Fibroblast of lung (primary cell): ENCODE results near the gene DUS1L. TPM values are rescaled to one million over a fixed set of nuclear protein-coding genes. Genes with fewer than 3 reads are reported as not detected.
A peak's percentile ranks its signal among the peaks of the same experiment; 100 is the strongest.

Experiments
- DNase-seq, 2 donors: peaks; one replicate each; pipeline versions ENCODE4 v3.0.0 to v3.0.0-alpha.2; 2010; ENCODE audit warnings: low read depth in 2 of 2
- H2AFZ ChIP-seq: 2 replicates; pipeline ENCODE4 v1.5.1; 2012; ENCODE audit warnings: low read length, control low read depth, inconsistent platforms
- H3K27ac ChIP-seq: 2 replicates; pipeline ENCODE4 v1.5.1; 2011; ENCODE audit warnings: low read length, control low read depth; ENCODE audit not compliant: insufficient read depth
- H3K27me3 ChIP-seq: 2 replicates; pipeline ENCODE4 v1.5.1; 2011; ENCODE audit warnings: mild to moderate bottlenecking, low read length; ENCODE audit not compliant: control insufficient read depth, insufficient read depth
- H3K36me3 ChIP-seq: 2 replicates; pipeline ENCODE4 v1.5.1; 2011; ENCODE audit warnings: low read length; ENCODE audit not compliant: control insufficient read depth, insufficient read depth
- H3K4me1 ChIP-seq: 2 replicates; pipeline ENCODE4 v1.5.1; 2011; ENCODE audit warnings: low read length; ENCODE audit not compliant: control insufficient read depth, insufficient read depth; ENCODE audit errors: extremely low read depth
- H3K4me2 ChIP-seq: 2 replicates; pipeline ENCODE4 v1.5.1; 2011; ENCODE audit warnings: low read length, control low read depth; ENCODE audit not compliant: insufficient read depth; ENCODE audit errors: extremely low read depth
- H3K4me3 ChIP-seq, 4 experiments: fragments of 200-600 bp in 1 of 4; sonication (generic) in 1 of 4; replicated peaks in 1 of 4; 2 replicates each; pipeline ENCODE4 v1.5.1; 2011 to 2016; ENCODE audit warnings: low read length in 4 of 4, low read depth in 3 of 4, mild to moderate bottlenecking in 3 of 4, control low read depth in 2 of 4, inconsistent platforms in 1 of 4, mixed read lengths in 1 of 4; ENCODE audit not compliant: insufficient read depth in 1 of 4; ENCODE audit errors: control extremely low read depth in 1 of 4
- H3K79me2 ChIP-seq: 2 replicates; pipeline ENCODE4 v1.5.1; 2012; ENCODE audit warnings: mild to moderate bottlenecking, low read length, inconsistent platforms; ENCODE audit not compliant: control insufficient read depth, insufficient read depth
- H3K9ac ChIP-seq: 2 replicates; pipeline ENCODE4 v1.5.1; 2011; ENCODE audit warnings: mild to moderate bottlenecking, low read length, control low read depth; ENCODE audit not compliant: insufficient read depth
- H3K9me3 ChIP-seq: 2 replicates; pipeline ENCODE4 v1.5.1; 2012; ENCODE audit warnings: low read depth, low read length; ENCODE audit not compliant: control insufficient read depth, insufficient read depth
- H4K20me1 ChIP-seq: 2 replicates; pipeline ENCODE4 v1.5.1; 2011; ENCODE audit warnings: low read length; ENCODE audit not compliant: control insufficient read depth, insufficient read depth; ENCODE audit errors: extremely low read depth
- EZH2 ChIP-seq: IDR thresholded peaks from 2 replicates; pipeline ENCODE4 v1.5.1; 2012; ENCODE audit warnings: low read length, control low read depth, mild to moderate bottlenecking; ENCODE audit errors: missing control alignments
- polyA plus RNA-seq, 2 donors: library from polyadenylated mRNA; depleted of rRNA in 1 of 2; stranded (reverse) in 1 of 2; unstranded in 1 of 2; fragments of >200 nt; gene quantifications; 2 replicates each; pipeline ENCODE4 v1.2.1, GENCODE V29; 2011 to 2012; ENCODE audit warnings: missing spikeins in 1 of 2
- total RNA-seq: library from RNA; depleted of rRNA; stranded (reverse); fragments of >200 nt; gene quantifications from 2 replicates; pipeline ENCODE4 v1.2.1, GENCODE V29; 2014
- TF ChIP-seq, protein P1 (sequence below), 2 donors: IDR thresholded peaks in 1 of 2; conservative IDR thresholded peaks in 1 of 2; 1 replicate in 1 of 2; 2 replicates in 1 of 2; pipeline ENCODE4 v1.5.1; 2011 to 2012; ENCODE audit warnings: low read length in 2 of 2, control low read depth in 1 of 2, inconsistent platforms in 1 of 2, low read depth in 1 of 2, mild to moderate bottlenecking in 1 of 2

Gene DUS1L
- total and polyA plus RNA-seq, 2 donors (not counting 1 experiment from before 2014, with no cell fraction given), result 24.6 to 41.0 TPM

DNA sequence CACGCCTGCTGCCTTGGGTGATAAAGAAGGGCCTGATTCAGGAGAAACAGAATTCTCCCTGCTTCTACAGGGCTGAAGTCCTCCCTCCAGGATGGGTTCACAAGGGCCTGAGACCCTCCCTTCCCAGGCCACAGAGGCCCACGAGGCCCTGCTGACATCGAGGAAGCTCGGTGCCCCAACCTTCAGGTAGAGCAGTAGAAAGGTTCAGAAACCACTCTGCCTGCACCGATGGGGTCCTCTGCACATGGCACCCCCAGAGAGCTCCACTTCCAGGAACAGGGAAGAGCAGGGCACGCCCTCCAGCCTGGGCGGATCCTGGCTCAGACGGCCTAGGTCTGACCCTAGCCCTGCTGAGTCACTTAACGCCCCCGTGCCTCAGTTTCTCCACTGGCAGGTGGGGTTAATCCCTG is 43.7 kb downstream of the DUS1L start:
- H3K4me1 ChIP-seq, result peaks cover 13% of the 10 kb centered on the region
- TF ChIP-seq, protein P1, sequence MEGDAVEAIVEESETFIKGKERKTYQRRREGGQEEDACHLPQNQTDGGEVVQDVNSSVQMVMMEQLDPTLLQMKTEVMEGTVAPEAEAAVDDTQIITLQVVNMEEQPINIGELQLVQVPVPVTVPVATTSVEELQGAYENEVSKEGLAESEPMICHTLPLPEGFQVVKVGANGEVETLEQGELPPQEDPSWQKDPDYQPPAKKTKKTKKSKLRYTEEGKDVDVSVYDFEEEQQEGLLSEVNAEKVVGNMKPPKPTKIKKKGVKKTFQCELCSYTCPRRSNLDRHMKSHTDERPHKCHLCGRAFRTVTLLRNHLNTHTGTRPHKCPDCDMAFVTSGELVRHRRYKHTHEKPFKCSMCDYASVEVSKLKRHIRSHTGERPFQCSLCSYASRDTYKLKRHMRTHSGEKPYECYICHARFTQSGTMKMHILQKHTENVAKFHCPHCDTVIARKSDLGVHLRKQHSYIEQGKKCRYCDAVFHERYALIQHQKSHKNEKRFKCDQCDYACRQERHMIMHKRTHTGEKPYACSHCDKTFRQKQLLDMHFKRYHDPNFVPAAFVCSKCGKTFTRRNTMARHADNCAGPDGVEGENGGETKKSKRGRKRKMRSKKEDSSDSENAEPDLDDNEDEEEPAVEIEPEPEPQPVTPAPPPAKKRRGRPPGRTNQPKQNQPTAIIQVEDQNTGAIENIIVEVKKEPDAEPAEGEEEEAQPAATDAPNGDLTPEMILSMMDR (conservative IDR thresholded peaks at IDR 0.05 in 1 of 2, IDR thresholded peaks at IDR 0.05 in 1 of 2; ENCODE audit: low read depth in 1 of 2, low read length in 2 of 2), result no peak
- no peak for TF ChIP-seq EZH2
- H3K4me3 ChIP-seq, result peak overlapping the region; percentile 62 to 94 (median 74)
- H3K27me3 ChIP-seq, result no peaks in the 10 kb centered on the region
- peaks cover 7% of the 10 kb centered on the region for H3K79me2 ChIP-seq
- peaks cover 4% of the 10 kb centered on the region for H3K36me3 ChIP-seq
- H3K4me2 ChIP-seq, result peak overlapping the region; percentile 89
- H3K9ac ChIP-seq, result peak overlapping the region; percentile 74
- no peak for DNase-seq
- no peaks in the 10 kb centered on the region for H4K20me1 ChIP-seq
- no peaks in the 10 kb centered on the region for H3K9me3 ChIP-seq
- H3K27ac ChIP-seq, result peak overlapping the region; percentile 68
- H2AFZ ChIP-seq, result no peak overlapping the region

DNA sequence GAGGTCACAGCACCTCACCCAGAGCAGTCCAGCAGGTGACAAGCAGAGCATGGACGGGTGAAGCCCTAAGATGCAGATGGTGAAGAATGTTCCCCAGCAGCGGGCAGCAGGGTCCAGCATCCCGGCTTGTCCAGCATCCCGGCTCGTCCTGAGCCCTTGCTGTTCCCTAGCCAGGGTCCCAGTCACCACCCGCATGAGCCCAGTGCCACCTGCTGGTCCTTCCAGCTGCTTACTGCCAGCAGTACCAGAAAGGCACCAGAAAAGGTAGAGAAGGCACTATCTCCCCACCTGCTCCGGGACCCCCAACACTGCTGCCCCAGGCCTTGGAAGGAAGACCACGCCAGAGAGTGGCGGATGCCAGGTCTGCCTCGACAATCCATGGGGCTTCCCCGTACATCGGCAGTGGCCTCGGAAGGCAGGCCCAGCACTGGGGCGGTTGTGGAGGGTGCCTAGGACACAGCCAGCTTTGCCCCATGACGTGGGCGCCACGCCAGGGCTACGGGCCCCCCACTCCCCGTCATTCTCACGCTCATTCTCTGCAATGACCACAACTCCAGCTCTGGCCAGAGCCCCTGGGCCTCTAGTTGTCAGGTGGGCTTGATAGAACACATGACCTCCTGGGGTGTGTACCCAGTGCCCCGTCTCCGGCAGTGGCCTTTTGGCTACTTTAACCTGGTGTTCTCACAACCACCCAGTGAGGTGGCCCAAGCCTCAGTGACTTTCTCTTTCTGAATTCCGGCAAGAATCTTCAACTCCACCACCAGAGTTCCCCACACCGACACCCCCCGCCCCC is 44.3 kb downstream of the DUS1L start:
- H3K27me3 ChIP-seq, result no peaks in the 10 kb centered on the region
- H3K4me3 ChIP-seq, result peak overlapping the region; percentile 62 to 94 (median 74)
- no peaks in the 10 kb centered on the region for H3K9me3 ChIP-seq
- peak overlapping the region; percentile 21 for H3K9ac ChIP-seq
- no peak overlapping the region for H2AFZ ChIP-seq
- H4K20me1 ChIP-seq, result no peaks in the 10 kb centered on the region
- H3K79me2 ChIP-seq, result peaks cover 7% of the 10 kb centered on the region
- H3K27ac ChIP-seq, result peak overlapping the region; percentile 68
- TF ChIP-seq, protein P1 (conservative IDR thresholded peaks at IDR 0.05 in 1 of 2, IDR thresholded peaks at IDR 0.05 in 1 of 2; ENCODE audit: low read depth in 1 of 2, low read length in 2 of 2), result peak; percentile 70 to 89
- TF ChIP-seq EZH2, result no peak
- peaks cover 13% of the 10 kb centered on the region for H3K4me1 ChIP-seq
- peaks cover 4% of the 10 kb centered on the region for H3K36me3 ChIP-seq
- peak overlapping the region; percentile 89 for H3K4me2 ChIP-seq
- peak; percentile 63 to 84 for DNase-seq

GRCh38 chr17:82020572-82021106 is 45.0 kb downstream of the DUS1L start:
- no peaks in the 10 kb centered on the region for H3K27me3 ChIP-seq
- no peak for DNase-seq
- peaks cover 4% of the 10 kb centered on the region for H3K36me3 ChIP-seq
- H3K9ac ChIP-seq, result no peak overlapping the region
- H3K27ac ChIP-seq, result no peak overlapping the region
- H3K4me3 ChIP-seq, result no peak overlapping the region
- H4K20me1 ChIP-seq, result no peaks in the 10 kb centered on the region
- H3K9me3 ChIP-seq, result no peaks in the 10 kb centered on the region
- peak overlapping the region; percentile 25 for H3K4me2 ChIP-seq
- peaks cover 13% of the 10 kb centered on the region for H3K4me1 ChIP-seq
- H3K79me2 ChIP-seq, result peaks cover 7% of the 10 kb centered on the region
- TF ChIP-seq, protein P1 (conservative IDR thresholded peaks at IDR 0.05 in 1 of 2, IDR thresholded peaks at IDR 0.05 in 1 of 2; ENCODE audit: low read depth in 1 of 2, low read length in 2 of 2), result no peak
- no peak for TF ChIP-seq EZH2
- H2AFZ ChIP-seq, result no peak overlapping the region
